C4-2B (cell line): ENCODE data around the gene ADIPOQ.

Experiments
- CTCF ChIP-seq: fragments of 450-650 bp; conservative IDR thresholded peaks from 2 replicates; pipeline ENCODE4 v1.5.1; 2017; ENCODE audit warnings: mild to moderate bottlenecking
- ZFX ChIP-seq: fragments of 450-650 bp; IDR thresholded peaks from 2 replicates; pipeline ENCODE4 v1.6.1; 2017

DNA sequence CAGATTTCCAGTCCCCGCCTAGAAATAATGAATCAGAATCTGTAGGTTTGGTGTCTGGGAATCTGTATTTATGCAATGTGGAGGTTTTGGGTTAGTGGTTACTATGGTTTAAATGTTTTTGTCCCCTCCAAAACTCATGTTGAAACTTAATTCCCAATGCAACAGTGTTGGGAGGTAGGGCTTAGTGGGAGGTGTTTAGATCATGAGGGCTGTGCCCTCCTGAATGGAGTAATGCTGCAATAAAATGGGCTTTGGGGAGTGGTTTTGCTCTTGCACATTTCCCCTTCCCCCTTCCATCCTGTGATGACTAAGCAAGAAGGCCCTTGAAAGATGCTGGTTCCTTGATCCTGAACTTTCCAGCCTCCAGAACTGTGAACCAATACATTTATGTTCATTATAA is 27.1 kb upstream of the ADIPOQ start:
- no peak for TF ChIP-seq CTCF
- no peak for TF ChIP-seq ZFX
